ENCODE measurements around the gene FARP2. TPM values are rescaled to one million over a fixed set of nuclear protein-coding genes. Genes with fewer than 3 reads are reported as not detected.
"Not testable (repeated sequence)": the region's sequence is repeated elsewhere in the genome, so short reads cannot be mapped to it uniquely, and the experiment has no call there.

FARP2 gene
- total RNA-seq, 1 experiment from 2014 or later: 89.1 TPM

GRCh38 chr2:241391892-241392665 is 36.0 kb downstream of the FARP2 start:
- Histone ChIP-seq H2AFZ (no peak overlapping the region), H3K36me3 (ENCODE audit: low read depth) (peaks cover 7% of the 10 kb centered on the region), H3K4me1 (replicated peaks; ENCODE audit: insufficient read depth) (no peaks in the 10 kb centered on the region), H3K9me3 (ENCODE audit: insufficient read depth, low read depth) (no peaks in the 10 kb centered on the region), H3K79me2 (ENCODE audit: low read depth) (0 out of 2 replicates have a peak, but pooled peaks cover 10% of the 10 kb centered on the region), H3K9me2 (ENCODE audit: insufficient read depth) (no peaks in the 10 kb centered on the region), H4K20me1 (ENCODE audit: insufficient read depth) (no peaks in the 10 kb centered on the region; the same call in 1 of the 2 replicates), H3K27me3 (ENCODE audit: insufficient read depth, low read depth) (no peaks in the 10 kb centered on the region), H3K27ac (no peak overlapping the region), H3F3A (ENCODE audit: insufficient read depth, low read depth) (0 out of 2 replicates have a peak, but pooled peaks cover 5% of the 10 kb centered on the region), H3K4me3 (no peak overlapping the region), H3K4me2 (no peak overlapping the region)
- ChIA-PET CTCF (interaction anchor here (0.6 to 0.9 kb wide), 2 partner anchors 18 to 404 kb away, joined by 3 read pairs; no protein-coding TSS in a partner anchor), POLR2A (ENCODE audit: unreplicated experiment) (interaction anchor here (0.5 kb wide), 1 partner anchor 219 kb away, joined by 8 read pairs; no protein-coding TSS in a partner anchor)
- intact Hi-C loops (cut with micrococcal nuclease; ENCODE audit: unreplicated experiment): loop anchor here (2.0 kb wide), 1 partner anchor 35 kb away; the partner anchor contains the start of gene FARP2
- TF ChIP-seq EZH2 (IDR thresholded peaks at IDR 0.05; ENCODE audit: low read depth) (no peak), CTCF (conservative IDR thresholded peaks at IDR 0.05) (peak; percentile 65)
- DNase-seq: peak; percentile 29 to 47
- BruUV-seq (replicated peaks): no TSS peak

GRCh38 chr2:241392753-241393152 is 36.7 kb downstream of the FARP2 start:
- ChIA-PET POLR2A (ENCODE audit: unreplicated experiment) (interaction anchor here (0.5 kb wide), 1 partner anchor 220 kb away, joined by 8 read pairs; no protein-coding TSS in a partner anchor), CTCF (interaction anchor here (0.9 kb wide), 1 partner anchor 18 kb away, joined by 3 read pairs; no protein-coding TSS in a partner anchor)
- not testable (repeated sequence) for H4K20me1 ChIP-seq (ENCODE audit: insufficient read depth); H3K4me1 ChIP-seq (replicated peaks; ENCODE audit: insufficient read depth); H3K4me3 ChIP-seq; H2AFZ ChIP-seq; BruUV-seq (replicated peaks); H3K4me2 ChIP-seq; H3K27me3 ChIP-seq (ENCODE audit: insufficient read depth, low read depth); H3K36me3 ChIP-seq (ENCODE audit: low read depth); H3K79me2 ChIP-seq (ENCODE audit: low read depth); H3K9me3 ChIP-seq (ENCODE audit: insufficient read depth, low read depth); DNase-seq; H3K9me2 ChIP-seq (ENCODE audit: insufficient read depth); H3K27ac ChIP-seq; H3F3A ChIP-seq (ENCODE audit: insufficient read depth, low read depth)
- intact Hi-C loops (cut with micrococcal nuclease; ENCODE audit: unreplicated experiment): loop anchor here (2.0 kb wide), 1 partner anchor 36 kb away; the partner anchor contains the start of gene FARP2

- Histone ChIP-seq H3K27me3 (ENCODE audit: insufficient read depth, low read depth) (no peaks in the 10 kb centered on the region), H3K36me3 (ENCODE audit: low read depth) (no peaks in the 10 kb centered on the region), H3K4me1 (replicated peaks; ENCODE audit: insufficient read depth) (no peaks in the 10 kb centered on the region), H3K27ac (no peak overlapping the region), H2AFZ (no peak overlapping the region), H3K4me3 (no peak overlapping the region), H3K9me2 (ENCODE audit: insufficient read depth) (no peaks in the 10 kb centered on the region), H4K20me1 (ENCODE audit: insufficient read depth) (no peaks in the 10 kb centered on the region; the same call in 1 of the 2 replicates), H3K9me3 (ENCODE audit: insufficient read depth, low read depth) (no peaks in the 10 kb centered on the region), H3K4me2 (no peak overlapping the region), H3K79me2 (ENCODE audit: low read depth) (peaks cover 8% of the 10 kb centered on the region; the same call in 1 of the 2 replicates), H3F3A (ENCODE audit: insufficient read depth, low read depth) (0 out of 2 replicates have a peak, but pooled peaks cover 5% of the 10 kb centered on the region)
- CTCF ChIA-PET: no interaction called here
- TF ChIP-seq CTCF (conservative IDR thresholded peaks at IDR 0.05) (no peak), EZH2 (IDR thresholded peaks at IDR 0.05; ENCODE audit: low read depth) (no peak)
- DNase-seq: no peak
- intact Hi-C loops (cut with micrococcal nuclease; ENCODE audit: unreplicated experiment): loop anchor here (2.0 kb wide), 1 partner anchor 37 kb away; the partner anchor contains the start of gene FARP2
- POLR2A ChIA-PET (ENCODE audit: unreplicated experiment): no interaction called here
- no TSS peak for BruUV-seq (replicated peaks)
Measured at GRCh38 chr2:241393524-241394196, 37.6 kb downstream of the FARP2 start.

GRCh38 chr2:241396809-241397208 is 40.7 kb downstream of the FARP2 start:
- H3K4me1 ChIP-seq (replicated peaks; ENCODE audit: insufficient read depth); POLR2A ChIA-PET (ENCODE audit: unreplicated experiment): not testable (repeated sequence)

More at GRCh38 chr2:241396809-241397208, 40.7 kb downstream of the FARP2 start:
- DNase-seq; H3K9me2 ChIP-seq (ENCODE audit: insufficient read depth); H2AFZ ChIP-seq; H4K20me1 ChIP-seq (ENCODE audit: insufficient read depth); intact Hi-C loops (cut with micrococcal nuclease; ENCODE audit: unreplicated experiment); CTCF ChIA-PET; H3K9me3 ChIP-seq (ENCODE audit: insufficient read depth, low read depth); H3K27ac ChIP-seq; H3K4me3 ChIP-seq; H3K36me3 ChIP-seq (ENCODE audit: low read depth); H3K79me2 ChIP-seq (ENCODE audit: low read depth); BruUV-seq (replicated peaks); H3K27me3 ChIP-seq (ENCODE audit: insufficient read depth, low read depth); H3K4me2 ChIP-seq: not testable (repeated sequence)
- H3F3A ChIP-seq (ENCODE audit: insufficient read depth, low read depth): peaks cover 16% of the 10 kb centered on the region

Measured in PC-9 (cell line).